ENCODE measurements around the gene BPHL. TPM values are rescaled to one million over a fixed set of nuclear protein-coding genes. Genes with fewer than 3 reads are reported as not detected.
A peak's percentile ranks its signal among the peaks of the same experiment; 100 is the strongest.

BPHL gene
- polyA plus RNA-seq, 1 donor from 2014 or later, result 74.9 TPM

- no peak overlapping the region for H2AFZ ChIP-seq (ENCODE audit: low read depth, low read length)
- H3K9me3 ChIP-seq (ENCODE audit: low read length), result no peaks in the 10 kb centered on the region
- H3K27ac ChIP-seq (ENCODE audit: low read length), result no peak overlapping the region
- H3K9ac ChIP-seq (ENCODE audit: low read length), result no peak overlapping the region
- no peaks in the 10 kb centered on the region for H3K27me3 ChIP-seq (ENCODE audit: insufficient read depth, low read depth, low read length)
- TF ChIP-seq, protein P1, sequence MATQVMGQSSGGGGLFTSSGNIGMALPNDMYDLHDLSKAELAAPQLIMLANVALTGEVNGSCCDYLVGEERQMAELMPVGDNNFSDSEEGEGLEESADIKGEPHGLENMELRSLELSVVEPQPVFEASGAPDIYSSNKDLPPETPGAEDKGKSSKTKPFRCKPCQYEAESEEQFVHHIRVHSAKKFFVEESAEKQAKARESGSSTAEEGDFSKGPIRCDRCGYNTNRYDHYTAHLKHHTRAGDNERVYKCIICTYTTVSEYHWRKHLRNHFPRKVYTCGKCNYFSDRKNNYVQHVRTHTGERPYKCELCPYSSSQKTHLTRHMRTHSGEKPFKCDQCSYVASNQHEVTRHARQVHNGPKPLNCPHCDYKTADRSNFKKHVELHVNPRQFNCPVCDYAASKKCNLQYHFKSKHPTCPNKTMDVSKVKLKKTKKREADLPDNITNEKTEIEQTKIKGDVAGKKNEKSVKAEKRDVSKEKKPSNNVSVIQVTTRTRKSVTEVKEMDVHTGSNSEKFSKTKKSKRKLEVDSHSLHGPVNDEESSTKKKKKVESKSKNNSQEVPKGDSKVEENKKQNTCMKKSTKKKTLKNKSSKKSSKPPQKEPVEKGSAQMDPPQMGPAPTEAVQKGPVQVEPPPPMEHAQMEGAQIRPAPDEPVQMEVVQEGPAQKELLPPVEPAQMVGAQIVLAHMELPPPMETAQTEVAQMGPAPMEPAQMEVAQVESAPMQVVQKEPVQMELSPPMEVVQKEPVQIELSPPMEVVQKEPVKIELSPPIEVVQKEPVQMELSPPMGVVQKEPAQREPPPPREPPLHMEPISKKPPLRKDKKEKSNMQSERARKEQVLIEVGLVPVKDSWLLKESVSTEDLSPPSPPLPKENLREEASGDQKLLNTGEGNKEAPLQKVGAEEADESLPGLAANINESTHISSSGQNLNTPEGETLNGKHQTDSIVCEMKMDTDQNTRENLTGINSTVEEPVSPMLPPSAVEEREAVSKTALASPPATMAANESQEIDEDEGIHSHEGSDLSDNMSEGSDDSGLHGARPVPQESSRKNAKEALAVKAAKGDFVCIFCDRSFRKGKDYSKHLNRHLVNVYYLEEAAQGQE (IDR thresholded peaks at IDR 0.05; ENCODE audit: borderline replicate concordance), result no peak
- no peak for TF ChIP-seq SMC3 (conservative IDR thresholded peaks at IDR 0.05; ENCODE audit: poor library complexity)
- no peak for TF ChIP-seq MXI1 (conservative IDR thresholded peaks at IDR 0.05; ENCODE audit: poor library complexity, severe bottlenecking)
- TF ChIP-seq EP300 (conservative IDR thresholded peaks at IDR 0.05; ENCODE audit: poor library complexity, severe bottlenecking), result no peak
- no peak for TF ChIP-seq TAF1 (IDR thresholded peaks at IDR 0.05; ENCODE audit: low read depth)
- TF ChIP-seq RAD21 (conservative IDR thresholded peaks at IDR 0.05), result no peak
- TF ChIP-seq EZH2 (IDR thresholded peaks at IDR 0.05; ENCODE audit: borderline replicate concordance, insufficient read depth, low read length, poor library complexity, severe bottlenecking), result no peak
- TF ChIP-seq POLR2AphosphoS5 (IDR thresholded peaks at IDR 0.05), result no peak
- TF ChIP-seq, protein P2, sequence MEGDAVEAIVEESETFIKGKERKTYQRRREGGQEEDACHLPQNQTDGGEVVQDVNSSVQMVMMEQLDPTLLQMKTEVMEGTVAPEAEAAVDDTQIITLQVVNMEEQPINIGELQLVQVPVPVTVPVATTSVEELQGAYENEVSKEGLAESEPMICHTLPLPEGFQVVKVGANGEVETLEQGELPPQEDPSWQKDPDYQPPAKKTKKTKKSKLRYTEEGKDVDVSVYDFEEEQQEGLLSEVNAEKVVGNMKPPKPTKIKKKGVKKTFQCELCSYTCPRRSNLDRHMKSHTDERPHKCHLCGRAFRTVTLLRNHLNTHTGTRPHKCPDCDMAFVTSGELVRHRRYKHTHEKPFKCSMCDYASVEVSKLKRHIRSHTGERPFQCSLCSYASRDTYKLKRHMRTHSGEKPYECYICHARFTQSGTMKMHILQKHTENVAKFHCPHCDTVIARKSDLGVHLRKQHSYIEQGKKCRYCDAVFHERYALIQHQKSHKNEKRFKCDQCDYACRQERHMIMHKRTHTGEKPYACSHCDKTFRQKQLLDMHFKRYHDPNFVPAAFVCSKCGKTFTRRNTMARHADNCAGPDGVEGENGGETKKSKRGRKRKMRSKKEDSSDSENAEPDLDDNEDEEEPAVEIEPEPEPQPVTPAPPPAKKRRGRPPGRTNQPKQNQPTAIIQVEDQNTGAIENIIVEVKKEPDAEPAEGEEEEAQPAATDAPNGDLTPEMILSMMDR (IDR thresholded peaks at IDR 0.05; ENCODE audit: poor library complexity, severe bottlenecking), result no peak
- no peaks in the 10 kb centered on the region for H3K9me2 ChIP-seq (ENCODE audit: insufficient read depth, low read length)
- H4K20me1 ChIP-seq (ENCODE audit: insufficient read depth), result no peaks in the 10 kb centered on the region
- H3K36me3 ChIP-seq (ENCODE audit: insufficient read depth, low read length), result no peaks in the 10 kb centered on the region
- H3K4me2 ChIP-seq (ENCODE audit: low read length), result no peak overlapping the region
- peaks cover 6% of the 10 kb centered on the region for H3K79me2 ChIP-seq (replicated peaks; ENCODE audit: insufficient read depth, low read length)
- no peaks in the 10 kb centered on the region for H3F3A ChIP-seq (ENCODE audit: insufficient read depth, low read length, poor library complexity, severe bottlenecking)
- H3K4me3 ChIP-seq (ENCODE audit: low read length), result no peak overlapping the region
These were observed 4.1 kb upstream of the BPHL start for GRCh38 chr6:3114377-3114776.

DNA sequence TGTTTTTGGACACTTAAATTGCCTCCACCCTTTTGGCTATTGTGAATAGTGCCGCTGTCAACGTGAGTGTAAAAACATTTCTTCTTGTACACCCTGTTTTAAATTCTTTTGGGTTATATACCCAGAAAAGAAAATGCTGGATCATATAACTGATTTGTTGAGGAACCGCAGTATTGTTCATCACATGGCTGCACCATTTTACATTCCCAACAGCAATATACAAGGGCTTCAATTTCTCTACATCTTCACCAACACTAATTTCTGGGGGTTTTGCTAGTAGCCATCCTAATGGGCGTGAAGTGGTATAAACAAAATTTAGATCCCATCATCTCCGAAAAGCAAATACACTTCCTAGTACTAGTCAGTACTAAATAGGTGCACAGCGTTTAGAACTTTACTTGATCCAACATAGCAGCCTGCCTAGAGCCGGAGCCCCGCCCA lies 579 bp upstream of the BPHL start:
- Histone ChIP-seq H3K79me2 (replicated peaks; ENCODE audit: insufficient read depth, low read length) (peaks cover 23% of the 10 kb centered on the region), H3K36me3 (ENCODE audit: insufficient read depth, low read length) (no peaks in the 10 kb centered on the region), H3K9me2 (ENCODE audit: insufficient read depth, low read length) (no peaks in the 10 kb centered on the region), H3K27me3 (ENCODE audit: insufficient read depth, low read depth, low read length) (no peaks in the 10 kb centered on the region), H3K4me2 (ENCODE audit: low read length) (peak overlapping the region; percentile 70), H3F3A (ENCODE audit: insufficient read depth, low read length, poor library complexity, severe bottlenecking) (no peaks in the 10 kb centered on the region), H3K27ac (ENCODE audit: low read length) (peak overlapping the region; percentile 93), H2AFZ (ENCODE audit: low read depth, low read length) (peak overlapping the region; percentile 60), H4K20me1 (ENCODE audit: insufficient read depth) (no peaks in the 10 kb centered on the region), H3K4me3 (ENCODE audit: low read length) (peak overlapping the region; percentile 96), H3K9ac (ENCODE audit: low read length) (peak overlapping the region; percentile 96), H3K9me3 (ENCODE audit: low read length) (no peaks in the 10 kb centered on the region)
- TF ChIP-seq POLR2AphosphoS5 (IDR thresholded peaks at IDR 0.05) (no peak), TAF1 (IDR thresholded peaks at IDR 0.05; ENCODE audit: low read depth) (no peak), EP300 (conservative IDR thresholded peaks at IDR 0.05; ENCODE audit: poor library complexity, severe bottlenecking) (no peak), RAD21 (conservative IDR thresholded peaks at IDR 0.05) (no peak), SMC3 (conservative IDR thresholded peaks at IDR 0.05; ENCODE audit: poor library complexity) (no peak), MXI1 (conservative IDR thresholded peaks at IDR 0.05; ENCODE audit: poor library complexity, severe bottlenecking) (no peak), EZH2 (IDR thresholded peaks at IDR 0.05; ENCODE audit: borderline replicate concordance, insufficient read depth, low read length, poor library complexity, severe bottlenecking) (no peak)
- TF ChIP-seq, protein P1 (IDR thresholded peaks at IDR 0.05; ENCODE audit: borderline replicate concordance), result no peak
- TF ChIP-seq, protein P2 (IDR thresholded peaks at IDR 0.05; ENCODE audit: poor library complexity, severe bottlenecking), result no peak
